K562 (cell line): ENCODE results near the gene TFAM. TPM values are rescaled to one million over a fixed set of nuclear protein-coding genes. Genes with fewer than 3 reads are reported as not detected.

ENCODE experiments used
- HCFC1 ChIP-seq: IDR thresholded peaks from 2 replicates; pipeline ENCODE4 v1.6.1; 2012; ENCODE audit warnings: low read depth, low read length, improper control_type of control experiment
- HNRNPK ChIP-seq: fragments of 200-400 bp; formaldehyde crosslinking; IDR thresholded peaks from one replicate; pipeline ENCODE4 v1.6.1; 2018; ENCODE audit warnings: mild to moderate bottlenecking, low read depth, low read length; ENCODE audit not compliant: poor library complexity, severe bottlenecking
- KLF16 ChIP-seq: IDR thresholded peaks from 2 replicates; pipeline ENCODE4 v1.6.1; 2016; ENCODE audit warnings: antibody characterized with exemption
- MTA3 ChIP-seq: fragments of 450-650 bp; formaldehyde crosslinking; IDR thresholded peaks from 2 replicates; pipeline ENCODE4 v1.6.1; 2017; ENCODE audit warnings: mild to moderate bottlenecking, borderline replicate concordance
- SIN3A ChIP-seq, 2 experiments: fragments of 150-350 bp in 1 of 2; IDR thresholded peaks; 2 replicates each; pipeline ENCODE4 v1.6.1; 2011 to 2016; ENCODE audit warnings: borderline replicate concordance in 2 of 2, low read depth in 2 of 2, low read length in 2 of 2, mild to moderate bottlenecking in 2 of 2, moderate library complexity in 2 of 2; ENCODE audit not compliant: control insufficient read depth in 1 of 2
- SP2 ChIP-seq: IDR thresholded peaks from 2 replicates; pipeline ENCODE4 v1.6.1; 2011; ENCODE audit warnings: mild to moderate bottlenecking, low read depth, low read length, moderate library complexity; ENCODE audit not compliant: poor library complexity, severe bottlenecking; ENCODE audit errors: extremely low read depth
- ZNF263 ChIP-seq: sonication (generic); formaldehyde crosslinking; IDR thresholded peaks from 2 replicates; pipeline ENCODE4 v1.8.0; 2022; ENCODE audit warnings: mild to moderate bottlenecking, missing genetic modification reagents, borderline replicate concordance
- ZNF41 ChIP-seq: fragments of 250-450 bp; sonication (Bioruptor Pico); conservative IDR thresholded peaks from 2 replicates; pipeline ENCODE4 v1.4.0; 2020; ENCODE audit warnings: mild to moderate bottlenecking
- polyA plus RNA-seq, 8 experiments: library from polyadenylated mRNA; depleted of rRNA in 4 of 8; stranded (reverse) in 5 of 8; unstranded in 3 of 8; fragments of >200 nt; fragmentation: Nextera tagmentation in 2 of 8; fragmentation: Illumina TruSeq in 1 of 8; extraction: Ambion mirVana in 2 of 8; extraction: Trizol in 1 of 8; gene quantifications; 2 replicates each; pipeline versions ENCODE4 v1.2.1 to v1.2.3, GENCODE V29; 2011 to 2014; ENCODE audit warnings: inconsistent platforms in 1 of 8, missing spikeins in 1 of 8
- total RNA-seq, 7 experiments: library from RNA; depleted of rRNA in 6 of 7; stranded (reverse); fragments of >200 nt in 6 of 7; fragmentation: Illumina TruSeq in 2 of 7; extraction: Trizol in 2 of 7; gene quantifications; 2 replicates each; pipeline versions ENCODE4 v1.2.1 to v1.2.3, GENCODE V29; 2011 to 2021; ENCODE audit warnings: low replicate concordance in 1 of 7
- TF ChIP-seq, protein P1 (sequence below), 2 experiments: fragments of 450-650 bp; formaldehyde crosslinking in 1 of 2; IDR thresholded peaks; 2 replicates each; pipeline versions ENCODE4 v1.4.0 to v1.6.1; 2014 to 2020; ENCODE audit warnings: mild to moderate bottlenecking in 2 of 2, borderline replicate concordance in 1 of 2, low read depth in 1 of 2
- TF ChIP-seq, protein P2 (sequence below), 2 experiments: IDR thresholded peaks; 2 replicates each; pipeline ENCODE4 v1.6.1; 2012; ENCODE audit warnings: improper control_type of control experiment in 2 of 2, low read depth in 2 of 2, low read length in 2 of 2, borderline replicate concordance in 1 of 2

The TFAM gene
- total and polyA plus RNA-seq, 9 of the 15 experiments (the other 6 are each of a cell fraction or from before 2014, with no cell fraction given), result 74.3 to 227 (median 155) TPM

DNA sequence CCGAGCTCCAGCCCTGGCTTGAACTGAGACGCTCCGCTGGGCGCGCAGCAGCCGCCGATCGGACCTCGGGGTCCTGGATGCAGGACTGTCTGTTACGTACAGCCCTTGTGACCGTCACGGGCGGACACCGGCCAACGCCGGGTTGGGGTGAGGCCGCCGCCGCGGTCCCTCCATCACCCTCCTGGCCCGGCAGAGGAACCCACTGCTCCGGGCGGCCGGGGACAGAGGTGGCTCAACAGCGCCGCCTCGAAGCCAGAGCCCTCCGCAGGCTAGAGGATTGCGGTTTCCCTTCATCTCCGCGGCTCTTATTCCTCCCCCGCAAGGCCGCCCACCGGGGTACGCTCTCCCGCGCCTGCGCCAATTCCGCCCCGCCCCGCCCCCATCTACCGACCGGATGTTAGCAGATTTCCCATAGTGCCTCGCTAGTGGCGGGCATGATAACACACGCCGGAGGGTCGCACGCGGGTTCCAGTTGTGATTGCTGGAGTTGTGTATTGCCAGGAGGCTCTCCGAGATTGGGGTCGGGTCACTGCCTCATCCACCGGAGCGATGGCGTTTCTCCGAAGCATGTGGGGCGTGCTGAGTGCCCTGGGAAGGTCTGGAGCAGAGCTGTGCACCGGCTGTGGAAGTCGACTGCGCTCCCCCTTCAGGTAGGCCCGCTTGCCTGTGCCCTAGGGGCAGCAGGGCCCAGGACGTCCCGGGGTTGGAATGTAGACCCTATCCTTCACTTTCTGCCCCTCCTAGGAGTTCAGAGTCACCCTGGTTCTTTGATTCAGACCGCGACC, at the start of gene TFAM (continued):
- TF ChIP-seq, protein P1, sequence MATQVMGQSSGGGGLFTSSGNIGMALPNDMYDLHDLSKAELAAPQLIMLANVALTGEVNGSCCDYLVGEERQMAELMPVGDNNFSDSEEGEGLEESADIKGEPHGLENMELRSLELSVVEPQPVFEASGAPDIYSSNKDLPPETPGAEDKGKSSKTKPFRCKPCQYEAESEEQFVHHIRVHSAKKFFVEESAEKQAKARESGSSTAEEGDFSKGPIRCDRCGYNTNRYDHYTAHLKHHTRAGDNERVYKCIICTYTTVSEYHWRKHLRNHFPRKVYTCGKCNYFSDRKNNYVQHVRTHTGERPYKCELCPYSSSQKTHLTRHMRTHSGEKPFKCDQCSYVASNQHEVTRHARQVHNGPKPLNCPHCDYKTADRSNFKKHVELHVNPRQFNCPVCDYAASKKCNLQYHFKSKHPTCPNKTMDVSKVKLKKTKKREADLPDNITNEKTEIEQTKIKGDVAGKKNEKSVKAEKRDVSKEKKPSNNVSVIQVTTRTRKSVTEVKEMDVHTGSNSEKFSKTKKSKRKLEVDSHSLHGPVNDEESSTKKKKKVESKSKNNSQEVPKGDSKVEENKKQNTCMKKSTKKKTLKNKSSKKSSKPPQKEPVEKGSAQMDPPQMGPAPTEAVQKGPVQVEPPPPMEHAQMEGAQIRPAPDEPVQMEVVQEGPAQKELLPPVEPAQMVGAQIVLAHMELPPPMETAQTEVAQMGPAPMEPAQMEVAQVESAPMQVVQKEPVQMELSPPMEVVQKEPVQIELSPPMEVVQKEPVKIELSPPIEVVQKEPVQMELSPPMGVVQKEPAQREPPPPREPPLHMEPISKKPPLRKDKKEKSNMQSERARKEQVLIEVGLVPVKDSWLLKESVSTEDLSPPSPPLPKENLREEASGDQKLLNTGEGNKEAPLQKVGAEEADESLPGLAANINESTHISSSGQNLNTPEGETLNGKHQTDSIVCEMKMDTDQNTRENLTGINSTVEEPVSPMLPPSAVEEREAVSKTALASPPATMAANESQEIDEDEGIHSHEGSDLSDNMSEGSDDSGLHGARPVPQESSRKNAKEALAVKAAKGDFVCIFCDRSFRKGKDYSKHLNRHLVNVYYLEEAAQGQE (IDR thresholded peaks at IDR 0.05; ENCODE audit: borderline replicate concordance), result peak; percentile 77
- TF ChIP-seq, protein P1 (CRISPR knock-in tag; IDR thresholded peaks at IDR 0.05; ENCODE audit: low read depth), result peak; percentile 32; the same call in 1 of the 2 replicates
- TF ChIP-seq ZNF41 (CRISPR knock-in tag), result 0 out of 2 replicates have a peak, but pooled peaks have one; percentile 16
- no peak for TF ChIP-seq SP2
- TF ChIP-seq ZNF263 (CRISPR knock-in tag), result no peak
- TF ChIP-seq SIN3A (IDR thresholded peaks at IDR 0.05; ENCODE audit: borderline replicate concordance in 2 of 2, control insufficient read depth in 1 of 2, low read depth in 2 of 2, low read length in 2 of 2), result peak in 1 of 2 experiments; percentile 90; a peak in 2 of 4 replicates
- peak; percentile 68 for TF ChIP-seq MTA3
- peak; percentile 79 for TF ChIP-seq KLF16
- peak; percentile 55 for TF ChIP-seq HCFC1
- TF ChIP-seq, protein P2, sequence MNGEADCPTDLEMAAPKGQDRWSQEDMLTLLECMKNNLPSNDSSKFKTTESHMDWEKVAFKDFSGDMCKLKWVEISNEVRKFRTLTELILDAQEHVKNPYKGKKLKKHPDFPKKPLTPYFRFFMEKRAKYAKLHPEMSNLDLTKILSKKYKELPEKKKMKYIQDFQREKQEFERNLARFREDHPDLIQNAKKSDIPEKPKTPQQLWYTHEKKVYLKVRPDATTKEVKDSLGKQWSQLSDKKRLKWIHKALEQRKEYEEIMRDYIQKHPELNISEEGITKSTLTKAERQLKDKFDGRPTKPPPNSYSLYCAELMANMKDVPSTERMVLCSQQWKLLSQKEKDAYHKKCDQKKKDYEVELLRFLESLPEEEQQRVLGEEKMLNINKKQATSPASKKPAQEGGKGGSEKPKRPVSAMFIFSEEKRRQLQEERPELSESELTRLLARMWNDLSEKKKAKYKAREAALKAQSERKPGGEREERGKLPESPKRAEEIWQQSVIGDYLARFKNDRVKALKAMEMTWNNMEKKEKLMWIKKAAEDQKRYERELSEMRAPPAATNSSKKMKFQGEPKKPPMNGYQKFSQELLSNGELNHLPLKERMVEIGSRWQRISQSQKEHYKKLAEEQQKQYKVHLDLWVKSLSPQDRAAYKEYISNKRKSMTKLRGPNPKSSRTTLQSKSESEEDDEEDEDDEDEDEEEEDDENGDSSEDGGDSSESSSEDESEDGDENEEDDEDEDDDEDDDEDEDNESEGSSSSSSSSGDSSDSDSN (IDR thresholded peaks at IDR 0.05; ENCODE audit: borderline replicate concordance in 1 of 2, low read depth in 2 of 2, low read length in 2 of 2), result peak; percentile 85 to 98; a peak in 3 of 4 replicates
- no peak for TF ChIP-seq HNRNPK
